Ovary (tissue), 9 donors: ENCODE data around the gene PAM. TPM values are rescaled to one million over a fixed set of nuclear protein-coding genes. Genes with fewer than 3 reads are reported as not detected.

ENCODE experiments used
- DNase-seq, 5 donors: peaks; one replicate each; pipeline ENCODE4 v3.0.0-alpha.2; 2019 to 2020
- H3K27ac ChIP-seq, 2 donors: fragments of 200-600 bp; one replicate each; pipeline versions ENCODE4 v1.5.1 to v1.8.0; 2019 to 2022
- H3K27me3 ChIP-seq: fragments of 200-600 bp; one replicate; pipeline ENCODE4 v1.8.0; 2022
- H3K36me3 ChIP-seq: fragments of 200-600 bp; sonication (generic); one replicate; pipeline ENCODE4 v1.5.1; 2019
- H3K4me1 ChIP-seq: one replicate; pipeline ENCODE4 v1.8.1; 2013; ENCODE audit warnings: mild to moderate bottlenecking, moderate library complexity; ENCODE audit not compliant: insufficient read depth
- H3K4me3 ChIP-seq: fragments of 200-600 bp; sonication (generic); one replicate; pipeline ENCODE4 v1.5.1; 2017
- H3K9me3 ChIP-seq, 2 donors: fragments of 200-600 bp in 1 of 2; sonication (generic) in 1 of 2; one replicate each; pipeline versions ENCODE4 v1.5.1 to v1.8.1; 2013 to 2019; ENCODE audit warnings: mild to moderate bottlenecking in 1 of 2, moderate library complexity in 1 of 2
- EP300 ChIP-seq: sonication (generic); formaldehyde crosslinking; IDR thresholded peaks from one replicate; pipeline ENCODE4 v1.6.1; 2017; ENCODE audit warnings: antibody characterized with exemption
- POLR2A ChIP-seq: fragments of 450-650 bp; IDR thresholded peaks from one replicate; pipeline ENCODE4 v1.6.1; 2017; ENCODE audit warnings: antibody characterized with exemption, mild to moderate bottlenecking, moderate library complexity
- WGBS, 3 donors: extraction: QIAGEN DNeasy Blood & Tissue Kit in 1 of 3; methylation state at CpG; one replicate each; pipeline versions ENCODE4 v1.1.5 to v1.1.7; 2013 to 2017; 5-methylcytosine and 5-hydroxymethylcytosine counted together
- intact Hi-C, 4 donors: fragments of 100-400 bp; cut with DNase I; formaldehyde crosslinking; loops; one replicate each; pipeline versions ENCODE4 v1.11.0 to v1.15.1; 2022 to 2023
- polyA plus RNA-seq, 2 donors: library from polyadenylated mRNA; stranded (reverse); fragments of 200-250 nt in 1 of 2; fragments of 350-450 nt in 1 of 2; fragmentation: Illumina TruSeq in 1 of 2; extraction: RNeasy Lipid Tissue Mini Kit (QIAGEN cat#74804) in 1 of 2; gene quantifications; one replicate each; pipeline ENCODE4 v1.2.3, GENCODE V29; 2013 to 2014
- total RNA-seq, 7 donors: library from RNA; depleted of rRNA in 2 of 7; stranded (reverse); fragments of >200 nt in 2 of 7; fragmentation: NEBNext Ultra II Directional in 3 of 7; extraction: Animal tissue kit (Norgen Biotek cat#: 25700) in 3 of 7; gene quantifications; one replicate each; pipeline versions ENCODE4 v1.1.0 to v1.2.4, GENCODE V29; 2016 to 2023
- TF ChIP-seq, protein P1 (sequence below), 3 donors: fragments of 450-650 bp in 2 of 3; fragments of 200-600 bp in 1 of 3; IDR thresholded peaks; one replicate each; pipeline versions ENCODE4 v1.5.1 to v1.8.0; 2016 to 2022; ENCODE audit warnings: antibody characterized with exemption in 3 of 3, mild to moderate bottlenecking in 1 of 3
- donor health status: DM: no; HTN: no; CAD: no; lungs with moderate emphysema.
- donor health status: DM: no; HTN: no; CAD: no.
- donor health status: Bipolar disorder and iron deficiency.
- donor health status: DM: yes; HTN: yes; CAD: no.
- donor health status: DM: no; HTN: no; CAD: no.
- donor health status: DM: yes; HTN: yes; CAD: no.

Gene PAM
- total and polyA plus RNA-seq, 9 donors: 124 to 431 (median 187) TPM

DNA sequence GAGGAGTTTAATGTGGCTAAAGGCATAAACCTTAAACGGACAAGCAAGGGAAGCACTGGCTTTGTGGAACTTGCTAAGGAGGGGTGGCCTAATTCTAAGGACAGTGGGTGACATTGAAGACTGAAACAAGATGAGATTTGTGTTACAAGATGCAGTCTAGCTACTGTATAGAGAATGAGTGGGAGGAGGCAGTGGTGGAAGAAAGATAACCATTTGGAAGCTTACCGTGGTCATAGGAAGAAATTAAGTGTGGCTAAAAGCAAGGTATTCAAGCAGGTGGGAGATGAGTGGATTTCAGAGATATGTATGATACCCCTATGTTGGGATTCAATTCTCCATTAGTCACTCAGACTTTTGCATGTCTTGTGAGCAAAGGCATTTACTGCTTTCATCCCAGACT is 4.6 kb downstream of the PAM start:
- H3K27me3 ChIP-seq: no peaks in the 10 kb centered on the region
- no peaks in the 10 kb centered on the region for H3K36me3 ChIP-seq
- no peak overlapping the region for H3K4me3 ChIP-seq
- no peaks in the 10 kb centered on the region for H3K9me3 ChIP-seq
- no peak overlapping the region for H3K27ac ChIP-seq
- intact Hi-C loops: no loop called here
- peaks cover 9% of the 10 kb centered on the region for H3K4me1 ChIP-seq
- TF ChIP-seq EP300 (no peak), POLR2A (no peak)
- TF ChIP-seq, protein P1, sequence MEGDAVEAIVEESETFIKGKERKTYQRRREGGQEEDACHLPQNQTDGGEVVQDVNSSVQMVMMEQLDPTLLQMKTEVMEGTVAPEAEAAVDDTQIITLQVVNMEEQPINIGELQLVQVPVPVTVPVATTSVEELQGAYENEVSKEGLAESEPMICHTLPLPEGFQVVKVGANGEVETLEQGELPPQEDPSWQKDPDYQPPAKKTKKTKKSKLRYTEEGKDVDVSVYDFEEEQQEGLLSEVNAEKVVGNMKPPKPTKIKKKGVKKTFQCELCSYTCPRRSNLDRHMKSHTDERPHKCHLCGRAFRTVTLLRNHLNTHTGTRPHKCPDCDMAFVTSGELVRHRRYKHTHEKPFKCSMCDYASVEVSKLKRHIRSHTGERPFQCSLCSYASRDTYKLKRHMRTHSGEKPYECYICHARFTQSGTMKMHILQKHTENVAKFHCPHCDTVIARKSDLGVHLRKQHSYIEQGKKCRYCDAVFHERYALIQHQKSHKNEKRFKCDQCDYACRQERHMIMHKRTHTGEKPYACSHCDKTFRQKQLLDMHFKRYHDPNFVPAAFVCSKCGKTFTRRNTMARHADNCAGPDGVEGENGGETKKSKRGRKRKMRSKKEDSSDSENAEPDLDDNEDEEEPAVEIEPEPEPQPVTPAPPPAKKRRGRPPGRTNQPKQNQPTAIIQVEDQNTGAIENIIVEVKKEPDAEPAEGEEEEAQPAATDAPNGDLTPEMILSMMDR (IDR thresholded peaks at IDR 0.05): no peak
- no peak for DNase-seq
- WGBS, 3 donors: 38 to 72% (median 64%) methylated on average over 2 of the region's 2 CpGs

DNA sequence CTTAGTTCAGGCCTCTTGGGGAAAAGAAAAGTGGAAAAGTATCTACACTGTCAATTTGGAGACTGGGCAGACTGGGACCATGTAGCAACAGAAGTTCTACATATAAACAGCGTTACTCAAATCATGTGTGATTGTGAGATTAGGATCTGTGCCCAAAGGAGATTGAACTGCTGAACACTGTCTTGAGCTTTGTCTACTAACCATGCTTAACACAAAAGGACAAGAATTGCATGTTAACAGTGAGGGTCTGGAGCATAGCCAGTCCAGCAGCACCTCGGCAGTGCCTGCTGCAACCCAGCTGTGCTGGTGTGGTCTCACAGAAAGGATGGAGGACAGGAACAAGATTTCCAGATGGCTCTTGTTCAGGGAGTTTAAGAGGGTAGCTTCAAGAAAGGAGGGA is 5.7 kb downstream of the PAM start:
- DNase-seq: peak in 1 of 5 donors; percentile 15
- Histone ChIP-seq H3K27me3 (no peaks in the 10 kb centered on the region), H3K27ac (no peak overlapping the region), H3K36me3 (no peaks in the 10 kb centered on the region), H3K4me1 (peaks cover 9% of the 10 kb centered on the region), H3K4me3 (no peak overlapping the region), H3K9me3 (no peaks in the 10 kb centered on the region)
- TF ChIP-seq EP300 (no peak), POLR2A (no peak)
- TF ChIP-seq, protein P1 (IDR thresholded peaks at IDR 0.05): no peak
- intact Hi-C loops: no loop called here
- WGBS, 3 donors: 37 to 44% (median 39%) methylated on average over 2 of the region's 2 CpGs

DNA sequence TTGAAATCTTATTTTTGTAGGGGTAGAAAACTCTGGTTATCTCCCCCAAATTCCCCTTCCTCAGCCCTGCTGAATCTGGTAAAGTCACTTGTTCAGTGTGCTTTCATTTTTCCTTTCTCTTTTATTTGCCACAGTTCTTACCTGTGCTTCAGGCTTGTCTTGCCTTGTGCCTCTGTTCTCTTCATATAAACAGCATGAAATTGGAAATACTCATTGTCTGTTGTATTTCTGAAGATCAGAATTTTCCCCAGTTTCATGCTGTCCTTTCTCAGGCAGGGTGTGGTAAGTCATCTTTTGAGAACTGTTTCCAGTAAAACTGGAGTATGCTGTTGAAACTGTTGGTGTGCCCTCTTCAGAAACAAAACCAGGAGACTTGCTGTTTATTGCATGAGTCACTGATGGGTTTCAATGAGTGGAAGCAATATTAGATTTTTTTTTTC is 7.0 kb downstream of the PAM start:
- H3K27me3 ChIP-seq: no peaks in the 10 kb centered on the region
- intact Hi-C loops: no loop called here
- H3K4me1 ChIP-seq: peaks cover 8% of the 10 kb centered on the region
- no peak overlapping the region for H3K27ac ChIP-seq
- H3K36me3 ChIP-seq: no peaks in the 10 kb centered on the region
- H3K9me3 ChIP-seq: no peaks in the 10 kb centered on the region
- no peak for DNase-seq
- no peak for TF ChIP-seq POLR2A
- TF ChIP-seq EP300: no peak
- TF ChIP-seq, protein P1 (IDR thresholded peaks at IDR 0.05): no peak
- H3K4me3 ChIP-seq: no peak overlapping the region

DNA sequence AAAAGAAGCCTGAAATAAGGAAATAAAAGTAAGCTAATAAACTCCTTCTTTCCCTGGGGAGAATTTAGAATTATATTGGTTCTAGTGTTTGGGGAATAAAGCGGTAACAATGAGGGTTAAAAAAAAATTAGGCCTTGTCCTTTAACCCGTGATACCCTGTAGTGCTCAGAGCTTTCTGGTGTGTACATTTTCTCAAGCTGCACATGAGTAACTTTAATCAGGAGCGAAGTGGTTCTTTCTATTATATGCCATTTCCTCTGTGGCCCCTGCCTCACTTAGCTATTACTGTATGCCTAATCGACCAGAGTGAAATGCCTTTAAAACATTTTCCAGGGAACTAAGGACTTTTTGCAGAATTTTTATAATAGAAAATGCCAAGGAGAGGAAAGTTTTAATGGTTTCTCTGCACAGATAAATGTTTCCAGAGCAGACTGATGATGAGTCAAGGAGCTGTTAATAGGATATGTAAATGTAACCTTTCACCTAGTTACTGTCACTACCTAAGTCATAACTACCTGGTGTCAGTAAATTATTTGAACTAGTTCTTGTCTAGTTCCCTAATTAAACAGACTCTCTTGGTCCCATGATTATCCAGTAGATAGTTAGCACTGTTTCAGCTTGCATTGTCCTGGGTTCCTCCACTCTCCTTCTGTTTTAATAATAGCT is 7.6 kb downstream of the PAM start:
- TF ChIP-seq, protein P1 (IDR thresholded peaks at IDR 0.05): no peak
- TF ChIP-seq EP300: no peak
- TF ChIP-seq POLR2A: no peak
- 75 to 83% (median 78%) methylated on average over 4 of the region's 4 CpGs for WGBS, 3 donors
- Histone ChIP-seq H3K9me3 (no peaks in the 10 kb centered on the region), H3K4me1 (peaks cover 8% of the 10 kb centered on the region), H3K36me3 (no peaks in the 10 kb centered on the region), H3K27me3 (no peaks in the 10 kb centered on the region), H3K4me3 (no peak overlapping the region), H3K27ac (no peak overlapping the region)
- intact Hi-C loops: no loop called here
- no peak for DNase-seq
